Heart right ventricle (tissue), 16 donors: ENCODE results near the gene KLF7. TPM values are rescaled to one million over a fixed set of nuclear protein-coding genes. Genes with fewer than 3 reads are reported as not detected.

Source experiments
- ATAC-seq, 8 donors: fragments of 200-7000 bp; cut with Tn5 transposase; one replicate each; pipeline ENCODE4 v1.9.1; 2020; ENCODE audit warnings: mild to moderate bottlenecking in 8 of 8, moderate library complexity in 8 of 8, moderate number of reproducible peaks in 1 of 8
- DNase-seq, 2 donors: peaks; one replicate each; pipeline ENCODE4 v3.0.0-alpha.2; 2020
- H3K27ac ChIP-seq, 10 donors: fragments of 200-600 bp; sonication (generic) in 2 of 10; one replicate each; pipeline versions ENCODE4 v1.5.0 to v1.8.0; 2020 to 2022; ENCODE audit warnings: mild to moderate bottlenecking in 3 of 10
- H3K27me3 ChIP-seq, 7 donors: fragments of 200-600 bp; one replicate each; pipeline ENCODE4 v1.8.0; 2021 to 2022; ENCODE audit warnings: mild to moderate bottlenecking in 2 of 7
- H3K36me3 ChIP-seq, 9 donors: fragments of 200-600 bp; sonication (generic) in 1 of 9; one replicate each; pipeline versions ENCODE4 v1.5.0 to v1.8.0; 2020 to 2022; ENCODE audit warnings: mild to moderate bottlenecking in 2 of 9
- H3K4me1 ChIP-seq, 9 donors: fragments of 200-600 bp; sonication (generic) in 1 of 9; one replicate each; pipeline versions ENCODE4 v1.5.0 to v1.8.0; 2020 to 2022; ENCODE audit warnings: mild to moderate bottlenecking in 4 of 9
- H3K4me3 ChIP-seq, 10 donors: fragments of 200-600 bp; sonication (generic) in 2 of 10; one replicate each; pipeline versions ENCODE4 v1.5.0 to v1.8.0; 2020 to 2022; ENCODE audit warnings: mild to moderate bottlenecking in 7 of 10, moderate library complexity in 2 of 10
- H3K9me3 ChIP-seq, 11 donors: fragments of 200-600 bp in 10 of 11; sonication (generic) in 2 of 11; one replicate each; pipeline versions ENCODE4 v1.5.0 to v1.8.0; 2013 to 2022; ENCODE audit warnings: mild to moderate bottlenecking in 2 of 11, control low read depth in 1 of 11, moderate library complexity in 1 of 11
- CTCF ChIP-seq, 9 donors: fragments of 200-600 bp; sonication (generic) in 2 of 9; IDR thresholded peaks; one replicate each; pipeline versions ENCODE4 v1.5.0 to v1.8.0; 2021 to 2022; ENCODE audit warnings: antibody characterized with exemption in 9 of 9, mild to moderate bottlenecking in 5 of 9, moderate library complexity in 1 of 9
- WGBS, 2 donors: extraction: QIAGEN DNeasy Blood & Tissue Kit; methylation state at CpG; one replicate each; pipeline ENCODE4 v1.1.7; 2013; ENCODE audit warnings: inconsistent platforms in 1 of 2; 5-methylcytosine and 5-hydroxymethylcytosine counted together
- intact Hi-C, 10 donors: fragments of 100-400 bp; cut with DNase I; formaldehyde crosslinking; loops; one replicate each; pipeline versions ENCODE4 v1.11.1 to v1.14.2; 2022
- polyA plus RNA-seq, 2 donors: library from polyadenylated mRNA; stranded (reverse); fragments of 200-250 nt; gene quantifications; one replicate each; pipeline ENCODE4 v1.2.3, GENCODE V29; 2013
- total RNA-seq, 10 donors: library from RNA; stranded (reverse); fragmentation: NEBNext Ultra II Directional in 3 of 10; extraction: Animal tissue kit (Norgen Biotek cat#: 25700) in 3 of 10; gene quantifications; one replicate each; pipeline versions ENCODE4 v1.2.1 to v1.2.4, GENCODE V29; 2021 to 2023
- donor health status: Arrhythmogenic right ventricular cardiomyopathy.
- donor health status: ischemic (EF 13 %, LVEDD 7.1; RV severe dilation, severe dysfunction).
- donor health status: healthy with polysubstance abuse.
- donor health status: DM: no; HTN: yes; CAD: no.
- donor health status: DM: no; HTN: no; CAD: no.
- donor health status: ischemic (EF 25% LVEDD 6.9; RV normal size, moderate dysfunction).
- donor health status: ischemic (EF 25% LVEDD 5.7; RV mildly dilated, moderate dysfunction).
- donor health status: healthy.
- donor health status: DM: yes; HTN: yes; CAD: no.
- donor health status: Ischemic cardiomyopathy.
- donor health status: ischemic (EF 35%, LVEDD 5.7; RV mildly dilated, moderate dysfunction).
- donor health status: nonischemic (EF 11% LVEDD 7.7; RV severe dilation, severe dysfunction).
- donor health status: DM: yes; HTN: yes; CAD: no.
- donor health status: PGD.
- donor health status: ischemic (EF 29% LVEDD 5.4; RV normal size, mild dysfunction).
- donor health status: nonischemic (EF 23%, LVEDD 6.1; RV moderate dilation, normal function).

Gene KLF7
- total and polyA plus RNA-seq, 12 donors = 5.0 to 51.8 (median 27.9) TPM

- H3K27me3 ChIP-seq = no peaks in the 10 kb centered on the region
- H3K27ac ChIP-seq = peak overlapping the region in 3 of 10 donors; percentile 7 to 32 (median 29)
- H3K4me3 ChIP-seq = peak overlapping the region in 1 of 10 donors; percentile 7
- peak in 1 of 2 donors; percentile 42 for DNase-seq
- ATAC-seq = peak; percentile 68 to 89 (median 79)
- intact Hi-C loops = no loop called here
- TF ChIP-seq CTCF (IDR thresholded peaks at IDR 0.05) = peak in 5 of 9 donors; percentile 17 to 54 (median 45)
- H3K9me3 ChIP-seq = no peaks in the 10 kb centered on the region
- H3K36me3 ChIP-seq = peaks cover 0 to 60% (median 7%) of the 10 kb centered on the region in 9 donors
- WGBS, 2 donors = 21 to 26% methylated on average over 6 of the region's 6 CpGs
- peaks cover 0 to 60% (median 43%) of the 10 kb centered on the region in 9 donors for H3K4me1 ChIP-seq
Measured at GRCh38 chr2:207115715-207116364, 49.9 kb downstream of the KLF7 start.

- no peak overlapping the region for H3K4me3 ChIP-seq
- TF ChIP-seq CTCF (IDR thresholded peaks at IDR 0.05) = no peak
- no peaks in the 10 kb centered on the region for H3K9me3 ChIP-seq
- peaks cover 0 to 51% (median 7%) of the 10 kb centered on the region in 9 donors for H3K36me3 ChIP-seq
- H3K4me1 ChIP-seq = peaks cover 0 to 69% (median 44%) of the 10 kb centered on the region in 9 donors
- ATAC-seq = no peak
- no peaks in the 10 kb centered on the region for H3K27me3 ChIP-seq
- H3K27ac ChIP-seq = no peak overlapping the region
- intact Hi-C loops = no loop called here
- DNase-seq = no peak
Measured at GRCh38 chr2:207113414-207113813, 52.3 kb downstream of the KLF7 start.

- no peaks in the 10 kb centered on the region for H3K27me3 ChIP-seq
- 86 to 92% methylated on average over 2 of the region's 2 CpGs for WGBS, 2 donors
- no peak for TF ChIP-seq CTCF (IDR thresholded peaks at IDR 0.05)
- no peak overlapping the region for H3K4me3 ChIP-seq
- H3K36me3 ChIP-seq = peaks cover 0 to 51% (median 7%) of the 10 kb centered on the region in 9 donors
- DNase-seq (no peak), ATAC-seq (no peak)
- H3K9me3 ChIP-seq = no peaks in the 10 kb centered on the region
- no peak overlapping the region for H3K27ac ChIP-seq
- intact Hi-C loops = no loop called here
- peaks cover 0 to 63% (median 40%) of the 10 kb centered on the region in 9 donors for H3K4me1 ChIP-seq
Measured at GRCh38 chr2:207112785-207113184, 53.0 kb downstream of the KLF7 start.

GRCh38 chr2:207112383-207112782, 53.4 kb downstream of the KLF7 start:
- H3K9me3 ChIP-seq = no peaks in the 10 kb centered on the region
- intact Hi-C loops = no loop called here

More at GRCh38 chr2:207112383-207112782, 53.4 kb downstream of the KLF7 start:
- Histone ChIP-seq H3K27ac (no peak overlapping the region), H3K27me3 (no peaks in the 10 kb centered on the region), H3K4me1 (peaks cover 0 to 63% (median 36%) of the 10 kb centered on the region in 9 donors), H3K36me3 (peaks cover 0 to 51% (median 7%) of the 10 kb centered on the region in 9 donors), H3K4me3 (no peak overlapping the region)
- TF ChIP-seq CTCF (IDR thresholded peaks at IDR 0.05) = no peak
- DNase-seq (no peak), ATAC-seq (no peak)
- 44 to 47% methylated on average over 2 of the region's 2 CpGs for WGBS, 2 donors
